PC-9 (cell line): ENCODE data around the gene PORCN. TPM values are rescaled to one million over a fixed set of nuclear protein-coding genes. Genes with fewer than 3 reads are reported as not detected.

Experiments
- BruUV-seq: library from RNA; stranded (reverse); fragments of 400-500 nt; replicated peaks from 2 replicates; lab custom pipeline; 2021; lab: Mats Ljungman, UMichigan
- CTCF ChIA-PET: fragments of 300-600 bp; sonication (Branson Sonifier 250); formaldehyde crosslinking; loops from one replicate; lab custom pipeline; 2022; ENCODE audit warnings: antibody characterized with exemption; lab: Charles Lee
- POLR2A ChIA-PET: fragments of 300-600 bp; sonication (Branson Sonifier 250); formaldehyde crosslinking; loops from one replicate; lab custom pipeline; 2022; ENCODE audit warnings: antibody characterized with exemption; ENCODE audit not compliant: unreplicated experiment; lab: Charles Lee
- DNase-seq, 2 experiments: peaks; one replicate each; pipeline versions ENCODE4 v3.0.0 to v3.0.0-alpha.2; 2015 to 2022; ENCODE audit warnings: mixed read lengths in 1 of 2
- H2AFZ ChIP-seq: fragments of 200-600 bp; sonication (generic); 2 replicates; pipeline ENCODE4 v1.8.1; 2017; ENCODE audit warnings: antibody characterized with exemption
- H3F3A ChIP-seq: fragments of 200-600 bp; sonication (generic); 2 replicates; pipeline ENCODE4 v1.8.1; 2017; ENCODE audit warnings: antibody characterized with exemption, mild to moderate bottlenecking, low read depth; ENCODE audit not compliant: insufficient read depth
- H3K27ac ChIP-seq: fragments of 200-600 bp; sonication (generic); 2 replicates; pipeline ENCODE4 v1.6.1; 2016; ENCODE audit warnings: mixed run types
- H3K27me3 ChIP-seq: fragments of 200-600 bp; sonication (generic); 2 replicates; pipeline ENCODE4 v1.6.1; 2016; ENCODE audit warnings: low read depth, mixed run types; ENCODE audit not compliant: insufficient read depth
- H3K36me3 ChIP-seq: fragments of 200-600 bp; sonication (generic); 2 replicates; pipeline ENCODE4 v1.6.1; 2016; ENCODE audit warnings: low read depth, mixed run types
- H3K4me1 ChIP-seq: fragments of 200-600 bp; sonication (generic); replicated peaks from 2 replicates; pipeline ENCODE4 v1.6.1; 2016; ENCODE audit warnings: mixed run types; ENCODE audit not compliant: insufficient read depth
- H3K4me2 ChIP-seq: fragments of 200-600 bp; sonication (generic); 2 replicates; pipeline ENCODE4 v1.6.1; 2017; ENCODE audit warnings: mixed run types
- H3K4me3 ChIP-seq: fragments of 200-600 bp; sonication (generic); 2 replicates; pipeline ENCODE4 v1.6.1; 2016; ENCODE audit warnings: mixed run types
- H3K79me2 ChIP-seq: fragments of 200-600 bp; sonication (generic); 2 replicates; pipeline ENCODE4 v1.6.1; 2017; ENCODE audit warnings: low read depth, mixed run types
- H3K9me2 ChIP-seq: fragments of 200-600 bp; sonication (generic); 2 replicates; pipeline ENCODE4 v1.8.1; 2017; ENCODE audit warnings: mild to moderate bottlenecking; ENCODE audit not compliant: insufficient read depth
- H3K9me3 ChIP-seq: fragments of 200-600 bp; sonication (generic); 2 replicates; pipeline ENCODE4 v1.8.1; 2016; ENCODE audit warnings: low read depth; ENCODE audit not compliant: insufficient read depth
- H4K20me1 ChIP-seq: fragments of 200-600 bp; sonication (generic); 2 replicates; pipeline ENCODE4 v1.8.1; 2017; ENCODE audit not compliant: insufficient read depth
- EZH2 ChIP-seq: fragments of 200-600 bp; sonication (generic); IDR thresholded peaks from 2 replicates; pipeline ENCODE4 v1.8.0; 2017; ENCODE audit warnings: antibody characterized with exemption, low read depth
- intact Hi-C: fragments of 100-400 bp; cut with micrococcal nuclease; formaldehyde crosslinking; loops from one replicate; pipeline ENCODE4 v1.10.0; 2022; ENCODE audit not compliant: unreplicated experiment
- total RNA-seq: library from RNA; stranded (reverse); gene quantifications from 2 replicates; pipeline ENCODE4 v1.2.3, GENCODE V29; 2021
- TF ChIP-seq, protein P1 (sequence below): fragments of 200-600 bp; sonication (generic); conservative IDR thresholded peaks from 2 replicates; pipeline ENCODE4 v1.6.1; 2017; ENCODE audit warnings: mixed run types, antibody characterized with exemption, mild to moderate bottlenecking, moderate library complexity

The PORCN gene
- total RNA-seq, 1 experiment from 2014 or later = 11.9 TPM

DNA sequence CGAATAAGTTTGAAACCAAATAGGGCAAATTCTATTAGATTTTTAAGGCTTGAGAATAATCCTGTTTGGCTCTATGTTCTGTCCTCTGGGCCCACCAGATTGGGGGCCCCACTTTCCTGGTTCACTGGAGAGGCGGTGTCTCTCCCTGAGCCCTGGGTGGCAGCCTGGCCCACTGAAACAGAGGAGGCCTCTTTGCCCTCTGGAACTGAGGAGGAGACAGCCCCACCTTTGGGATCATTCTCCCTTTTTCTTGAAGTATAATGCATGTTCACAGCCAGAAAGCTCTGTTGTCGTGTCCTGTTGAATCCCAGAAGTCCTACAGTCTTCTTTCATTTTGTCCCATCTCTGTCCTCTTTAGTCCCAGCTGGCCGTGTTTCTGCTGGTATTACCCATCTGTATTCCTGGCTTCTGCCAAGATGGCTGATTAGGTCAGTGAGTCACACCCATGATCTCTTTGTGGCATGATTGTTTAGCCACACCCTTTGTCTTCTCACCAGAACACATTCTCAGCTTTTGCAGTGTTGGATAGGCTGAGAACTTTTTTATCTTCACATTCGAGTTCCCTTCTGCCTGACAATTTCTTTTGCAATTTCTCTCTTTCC is 22.7 kb downstream of the PORCN start:
- Histone ChIP-seq H3K9me3 (no peaks in the 10 kb centered on the region), H3K4me2 (peak overlapping the region; percentile 28; the same call in 1 of the 2 replicates), H3F3A (no peaks in the 10 kb centered on the region), H4K20me1 (no peaks in the 10 kb centered on the region), H3K27me3 (no peaks in the 10 kb centered on the region), H3K9me2 (no peaks in the 10 kb centered on the region), H3K27ac (peak overlapping the region; percentile 67), H3K4me1 (no peaks in the 10 kb centered on the region; the same call in 1 of the 2 replicates), H2AFZ (no peak overlapping the region), H3K79me2 (no peaks in the 10 kb centered on the region), H3K4me3 (no peak overlapping the region), H3K36me3 (no peaks in the 10 kb centered on the region)
- CTCF ChIA-PET = no interaction called here
- BruUV-seq = TSS peak; percentile 79
- POLR2A ChIA-PET = no interaction called here
- DNase-seq = peak in 1 of 2 experiments; percentile 59
- intact Hi-C loops = no loop called here
- no peak for TF ChIP-seq EZH2
- TF ChIP-seq, protein P1, sequence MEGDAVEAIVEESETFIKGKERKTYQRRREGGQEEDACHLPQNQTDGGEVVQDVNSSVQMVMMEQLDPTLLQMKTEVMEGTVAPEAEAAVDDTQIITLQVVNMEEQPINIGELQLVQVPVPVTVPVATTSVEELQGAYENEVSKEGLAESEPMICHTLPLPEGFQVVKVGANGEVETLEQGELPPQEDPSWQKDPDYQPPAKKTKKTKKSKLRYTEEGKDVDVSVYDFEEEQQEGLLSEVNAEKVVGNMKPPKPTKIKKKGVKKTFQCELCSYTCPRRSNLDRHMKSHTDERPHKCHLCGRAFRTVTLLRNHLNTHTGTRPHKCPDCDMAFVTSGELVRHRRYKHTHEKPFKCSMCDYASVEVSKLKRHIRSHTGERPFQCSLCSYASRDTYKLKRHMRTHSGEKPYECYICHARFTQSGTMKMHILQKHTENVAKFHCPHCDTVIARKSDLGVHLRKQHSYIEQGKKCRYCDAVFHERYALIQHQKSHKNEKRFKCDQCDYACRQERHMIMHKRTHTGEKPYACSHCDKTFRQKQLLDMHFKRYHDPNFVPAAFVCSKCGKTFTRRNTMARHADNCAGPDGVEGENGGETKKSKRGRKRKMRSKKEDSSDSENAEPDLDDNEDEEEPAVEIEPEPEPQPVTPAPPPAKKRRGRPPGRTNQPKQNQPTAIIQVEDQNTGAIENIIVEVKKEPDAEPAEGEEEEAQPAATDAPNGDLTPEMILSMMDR = no peak

DNA sequence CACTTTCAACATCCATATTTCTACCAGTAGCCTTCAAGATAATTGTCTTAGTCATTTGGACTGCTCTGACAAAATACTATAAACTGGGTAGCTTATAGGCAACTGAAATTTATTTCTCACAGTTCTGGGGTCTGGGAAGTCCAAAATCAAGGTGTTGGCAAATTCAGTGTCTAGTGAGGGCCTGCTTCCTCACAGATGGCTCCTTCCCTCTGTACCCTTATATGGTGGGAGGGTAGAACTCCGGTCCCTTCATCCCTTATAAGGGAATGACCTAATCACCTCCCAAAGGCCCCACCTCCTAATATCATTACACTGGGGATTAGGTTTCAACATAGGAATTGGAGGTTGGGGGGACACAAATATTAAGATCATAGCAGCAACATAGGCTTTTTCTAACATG is 23.4 kb downstream of the PORCN start:
- Histone ChIP-seq H3K79me2 (no peaks in the 10 kb centered on the region), H2AFZ (no peak overlapping the region), H3K9me3 (no peaks in the 10 kb centered on the region), H3K27ac (peak overlapping the region; percentile 67), H3K4me1 (no peaks in the 10 kb centered on the region; the same call in 1 of the 2 replicates), H3K4me3 (no peak overlapping the region), H4K20me1 (no peaks in the 10 kb centered on the region), H3K27me3 (no peaks in the 10 kb centered on the region), H3K36me3 (no peaks in the 10 kb centered on the region), H3F3A (no peaks in the 10 kb centered on the region), H3K9me2 (no peaks in the 10 kb centered on the region), H3K4me2 (peak overlapping the region; percentile 28; the same call in 1 of the 2 replicates)
- intact Hi-C loops = no loop called here
- no peak for TF ChIP-seq EZH2
- TF ChIP-seq, protein P1 = no peak
- ChIA-PET POLR2A (no interaction called here), CTCF (no interaction called here)
- BruUV-seq = no TSS peak
- no peak for DNase-seq

DNA sequence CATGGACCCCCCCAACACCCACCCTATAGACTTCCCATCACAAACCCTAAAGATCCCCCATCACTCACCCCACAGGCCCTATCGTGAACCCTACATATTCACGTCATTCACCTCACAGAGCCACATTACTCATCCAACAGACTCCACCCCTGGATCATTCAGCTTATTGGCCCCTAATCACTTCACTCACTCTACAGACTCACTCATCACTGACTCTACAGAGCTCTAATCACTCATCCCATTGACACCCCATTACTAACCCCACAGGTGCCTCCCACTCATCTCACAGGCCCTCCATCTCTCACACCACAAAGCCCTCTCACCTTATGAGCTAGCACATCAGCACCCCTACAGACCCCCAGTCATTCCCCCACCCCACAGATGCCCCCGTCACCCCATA is 24.4 kb downstream of the PORCN start:
- intact Hi-C loops = no loop called here
- Histone ChIP-seq H3F3A (no peaks in the 10 kb centered on the region), H3K27me3 (no peaks in the 10 kb centered on the region), H3K4me3 (no peak overlapping the region), H3K4me1 (no peaks in the 10 kb centered on the region; the same call in 1 of the 2 replicates), H3K9me3 (no peaks in the 10 kb centered on the region), H4K20me1 (no peaks in the 10 kb centered on the region), H2AFZ (no peak overlapping the region), H3K36me3 (no peaks in the 10 kb centered on the region), H3K9me2 (no peaks in the 10 kb centered on the region), H3K79me2 (no peaks in the 10 kb centered on the region), H3K27ac (no peak overlapping the region), H3K4me2 (no peak overlapping the region)
- DNase-seq = no peak
- no peak for TF ChIP-seq EZH2
- TF ChIP-seq, protein P1 = no peak
- no TSS peak for BruUV-seq
- CTCF ChIA-PET = no interaction called here
- POLR2A ChIA-PET = no interaction called here
